Esophagus muscularis mucosa (tissue), 4 donors: ENCODE data around the gene LHPP. TPM values are rescaled to one million over a fixed set of nuclear protein-coding genes. Genes with fewer than 3 reads are reported as not detected.

Experiments used
- DNase-seq: peaks from one replicate; pipeline ENCODE4 v3.0.0-alpha.2; 2017; ENCODE audit errors: extremely low spot score
- H3K27ac ChIP-seq, 4 donors: fragments of 200-600 bp; sonication (generic); replicated peaks in 1 of 4; 1 replicate in 3 of 4; 2 replicates in 1 of 4; pipeline ENCODE4 v1.5.1; 2016 to 2019; ENCODE audit warnings: mild to moderate bottlenecking in 1 of 4
- H3K27me3 ChIP-seq, 4 donors: fragments of 200-600 bp; sonication (generic); one replicate each; pipeline versions ENCODE4 v1.5.1 to v1.6.0; 2016 to 2019
- H3K36me3 ChIP-seq, 4 donors: fragments of 200-600 bp; sonication (generic); one replicate each; pipeline ENCODE4 v1.5.1; 2016 to 2019
- H3K4me1 ChIP-seq, 4 donors: fragments of 200-600 bp; sonication (generic); one replicate each; pipeline ENCODE4 v1.5.1; 2016 to 2019
- H3K4me3 ChIP-seq, 4 donors: fragments of 200-600 bp; sonication (generic); 1 replicate in 2 of 4; 2 replicates in 2 of 4; pipeline ENCODE4 v1.5.1; 2016 to 2019; ENCODE audit warnings: mild to moderate bottlenecking in 4 of 4, moderate library complexity in 1 of 4
- H3K9me3 ChIP-seq, 4 donors: fragments of 200-600 bp; sonication (generic); 1 replicate in 3 of 4; 2 replicates in 1 of 4; pipeline ENCODE4 v1.5.1; 2016 to 2019
- CTCF ChIP-seq, 3 experiments: fragments of 200-600 bp in 2 of 3; fragments of 450-650 bp in 1 of 3; sonication (generic) in 2 of 3; IDR thresholded peaks; one replicate each; pipeline ENCODE4 v1.5.1; 2017 to 2019; ENCODE audit warnings: antibody characterized with exemption in 3 of 3, mild to moderate bottlenecking in 2 of 3, moderate library complexity in 1 of 3
- EP300 ChIP-seq: sonication (generic); formaldehyde crosslinking; IDR thresholded peaks from one replicate; pipeline ENCODE4 v1.6.1; 2017; ENCODE audit warnings: antibody characterized with exemption
- POLR2A ChIP-seq: fragments of 450-650 bp; IDR thresholded peaks from one replicate; pipeline ENCODE4 v1.6.1; 2017; ENCODE audit warnings: antibody characterized with exemption, moderate library complexity, mild to moderate bottlenecking, low read depth
- POLR2AphosphoS5 ChIP-seq, 2 donors: sonication (generic); formaldehyde crosslinking; IDR thresholded peaks; one replicate each; pipeline ENCODE4 v1.6.1; 2017; ENCODE audit warnings: antibody characterized with exemption in 2 of 2
- WGBS: methylation state at CpG from one replicate; pipeline ENCODE4 v1.1.5; 2018; 5-methylcytosine and 5-hydroxymethylcytosine counted together
- intact Hi-C: fragments of 100-400 bp; cut with DNase I; formaldehyde crosslinking; loops from one replicate; pipeline ENCODE4 v1.15.1; 2023
- total RNA-seq, 4 donors: library from RNA; depleted of rRNA; stranded (reverse); fragments of >200 nt; gene quantifications; one replicate each; pipeline versions ENCODE4 v1.1.0 to v1.2.1, GENCODE V29; 2016

Gene LHPP
- total RNA-seq, 4 donors from 2014 or later: 10.8 to 20.9 (median 15.7) TPM

DNA sequence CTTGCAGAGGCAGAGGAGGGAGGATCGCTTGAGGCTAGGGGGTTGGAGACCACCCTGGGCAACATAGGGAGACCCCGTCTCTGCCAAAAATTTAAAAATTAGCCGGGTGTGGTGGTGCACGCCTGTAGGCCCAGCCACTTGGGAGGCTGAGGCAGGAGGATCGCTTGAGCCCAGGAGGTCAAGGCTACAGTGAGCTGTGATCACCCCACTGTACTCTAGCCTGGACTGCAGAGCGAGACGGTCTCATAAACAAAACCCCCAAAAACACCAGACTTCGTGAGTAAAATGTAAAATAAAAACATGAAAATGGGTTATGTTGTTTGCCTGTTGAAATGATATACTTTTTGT, 699 bp downstream of the LHPP start:
- peak overlapping the region; percentile 67 to 84 (median 78) for H3K4me3 ChIP-seq
- TF ChIP-seq POLR2A: no peak
- no peak for TF ChIP-seq EP300
- no peak for TF ChIP-seq CTCF (IDR thresholded peaks at IDR 0.05)
- no peak for TF ChIP-seq POLR2AphosphoS5 (IDR thresholded peaks at IDR 0.05)
- intact Hi-C loops: loop anchor here (5.0 kb wide), 1 partner anchor 40 kb away; no protein-coding TSS in a partner anchor
- WGBS: 83% methylated on average over 8 of the region's 8 CpGs
- no peaks in the 10 kb centered on the region for H3K9me3 ChIP-seq
- DNase-seq: no peak
- peaks cover 3 to 16% (median 14%) of the 10 kb centered on the region in 4 donors for H3K4me1 ChIP-seq
- peak overlapping the region; percentile 85 to 90 (median 86) for H3K27ac ChIP-seq
- peaks cover 0 to 5% (median 0%) of the 10 kb centered on the region in 4 donors for H3K27me3 ChIP-seq
- H3K36me3 ChIP-seq: no peaks in the 10 kb centered on the region

DNA sequence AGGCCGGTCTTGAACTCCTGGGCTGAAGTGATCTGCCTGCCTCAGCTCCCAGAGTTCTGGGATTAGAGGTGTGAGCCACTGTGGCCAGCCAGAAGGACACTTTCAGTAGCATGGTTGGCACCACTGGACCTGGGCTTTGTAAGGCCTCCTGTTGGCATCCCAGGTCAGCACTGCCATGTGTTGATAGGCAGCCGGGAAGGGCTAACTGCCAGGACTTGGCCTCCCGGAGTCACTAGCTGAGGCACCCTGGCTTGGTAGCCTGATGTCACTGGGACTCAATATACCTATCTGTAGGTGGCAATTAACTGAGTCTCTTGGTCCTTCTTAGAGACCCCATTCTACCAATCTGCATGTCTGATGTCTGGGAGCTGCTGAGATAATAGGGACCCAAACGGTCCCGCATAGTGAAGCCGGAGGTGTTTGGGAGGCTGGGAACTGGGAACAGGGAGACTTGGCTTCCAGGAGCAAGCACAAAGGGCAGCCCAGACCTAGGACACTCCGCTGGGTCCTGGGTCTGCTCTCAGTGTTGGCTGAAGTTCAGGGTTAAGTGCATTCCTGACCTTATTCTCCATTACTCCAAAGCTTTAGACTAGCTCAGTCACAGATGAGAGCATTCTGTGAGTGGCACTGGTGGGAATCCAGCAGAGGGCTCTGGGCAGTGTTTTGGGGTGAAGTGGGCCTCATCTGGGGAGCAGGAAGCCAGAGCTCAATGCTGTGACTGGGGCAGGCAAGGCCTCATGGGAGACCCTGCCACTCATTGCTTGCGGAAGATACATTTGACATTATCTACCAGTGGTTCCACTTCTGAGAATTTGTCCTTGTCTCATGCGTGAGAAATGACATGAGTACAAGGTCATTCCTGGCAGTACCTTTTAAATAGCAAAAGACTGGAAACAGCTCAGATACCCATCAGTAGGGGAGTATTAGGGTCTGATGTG, 2.7 kb downstream of the LHPP start:
- DNase-seq: no peak
- intact Hi-C loops: loop anchor here (5.0 kb wide), 1 partner anchor 42 kb away; no protein-coding TSS in a partner anchor

GRCh38 chr10:124465003-124465776, 3.6 kb downstream of the LHPP start:
- Histone ChIP-seq H3K27ac (no peak overlapping the region), H3K4me3 (no peak overlapping the region), H3K27me3 (no peaks in the 10 kb centered on the region), H3K36me3 (no peaks in the 10 kb centered on the region), H3K4me1 (peaks cover 3 to 29% (median 24%) of the 10 kb centered on the region in 4 donors), H3K9me3 (no peaks in the 10 kb centered on the region)
- no peak for DNase-seq
- intact Hi-C loops: no loop called here
- 81% methylated on average over 17 of the region's 17 CpGs for WGBS
- TF ChIP-seq CTCF (IDR thresholded peaks at IDR 0.05) (no peak), EP300 (no peak), POLR2AphosphoS5 (IDR thresholded peaks at IDR 0.05) (no peak), POLR2A (no peak)

More for the DNA sequence above, 2.7 kb downstream of the LHPP start:
- H3K27me3 ChIP-seq: no peaks in the 10 kb centered on the region
- H3K9me3 ChIP-seq: no peaks in the 10 kb centered on the region
- 85% methylated on average over 9 of the region's 9 CpGs for WGBS
- no peaks in the 10 kb centered on the region for H3K36me3 ChIP-seq
- TF ChIP-seq POLR2A (no peak), EP300 (no peak), POLR2AphosphoS5 (IDR thresholded peaks at IDR 0.05) (no peak), CTCF (IDR thresholded peaks at IDR 0.05) (no peak)
- no peak overlapping the region for H3K27ac ChIP-seq
- H3K4me1 ChIP-seq: peaks cover 3 to 29% (median 24%) of the 10 kb centered on the region in 4 donors
- H3K4me3 ChIP-seq: no peak overlapping the region

DNA sequence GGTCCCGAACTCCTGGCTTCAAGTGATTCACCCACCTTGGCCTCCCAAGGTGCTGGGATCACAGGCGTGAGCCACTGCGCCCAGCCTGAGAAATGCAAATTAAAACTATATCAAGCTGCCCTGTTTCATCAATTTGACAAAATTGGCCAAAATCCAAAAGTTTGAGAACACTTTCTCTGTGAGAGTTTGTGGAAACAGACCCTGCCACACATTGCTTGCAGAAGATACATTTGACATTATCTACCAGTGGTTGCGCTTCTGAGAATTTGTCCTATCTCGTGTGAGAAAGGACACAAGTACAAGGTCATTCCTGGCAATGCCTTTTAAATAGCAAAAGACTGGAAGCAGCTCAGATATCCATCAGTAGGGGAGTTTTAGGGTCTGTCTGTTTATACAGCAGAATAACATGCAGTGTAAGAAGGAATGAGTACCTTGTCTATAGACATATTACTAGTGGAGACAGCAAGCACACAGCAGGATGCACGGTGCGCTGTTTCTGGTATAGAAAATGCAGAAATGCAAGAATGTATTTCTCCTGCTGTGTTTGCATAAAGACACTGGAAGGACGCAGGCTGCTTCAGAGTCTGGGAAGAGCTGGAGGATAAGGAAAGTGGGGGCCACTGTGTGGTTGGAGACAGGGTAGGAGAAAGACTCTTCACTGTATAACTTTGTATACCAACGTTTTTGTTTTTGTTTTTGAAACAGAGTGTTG, 4.3 kb downstream of the LHPP start:
- Histone ChIP-seq H3K27ac (no peak overlapping the region), H3K36me3 (no peaks in the 10 kb centered on the region), H3K9me3 (no peaks in the 10 kb centered on the region), H3K4me3 (no peak overlapping the region), H3K4me1 (peaks cover 3 to 29% (median 24%) of the 10 kb centered on the region in 4 donors), H3K27me3 (no peaks in the 10 kb centered on the region)
- intact Hi-C loops: no loop called here
- DNase-seq: no peak
- TF ChIP-seq POLR2AphosphoS5 (IDR thresholded peaks at IDR 0.05): no peak
- TF ChIP-seq POLR2A: no peak
- no peak for TF ChIP-seq EP300
- TF ChIP-seq CTCF (IDR thresholded peaks at IDR 0.05): no peak
- 62% methylated on average over 9 of the region's 9 CpGs for WGBS
